HG02610 (cell line): Measurements from ENCODE around the gene NR5A1.

Experiments used
- ATAC-seq: cut with Tn5 transposase; IDR thresholded peaks from one replicate; pipeline ENCODE4 v1.9.1; 2021; ENCODE audit warnings: mild to moderate bottlenecking, moderate library complexity; ENCODE audit not compliant: unreplicated experiment

The NR5A1 gene

DNA sequence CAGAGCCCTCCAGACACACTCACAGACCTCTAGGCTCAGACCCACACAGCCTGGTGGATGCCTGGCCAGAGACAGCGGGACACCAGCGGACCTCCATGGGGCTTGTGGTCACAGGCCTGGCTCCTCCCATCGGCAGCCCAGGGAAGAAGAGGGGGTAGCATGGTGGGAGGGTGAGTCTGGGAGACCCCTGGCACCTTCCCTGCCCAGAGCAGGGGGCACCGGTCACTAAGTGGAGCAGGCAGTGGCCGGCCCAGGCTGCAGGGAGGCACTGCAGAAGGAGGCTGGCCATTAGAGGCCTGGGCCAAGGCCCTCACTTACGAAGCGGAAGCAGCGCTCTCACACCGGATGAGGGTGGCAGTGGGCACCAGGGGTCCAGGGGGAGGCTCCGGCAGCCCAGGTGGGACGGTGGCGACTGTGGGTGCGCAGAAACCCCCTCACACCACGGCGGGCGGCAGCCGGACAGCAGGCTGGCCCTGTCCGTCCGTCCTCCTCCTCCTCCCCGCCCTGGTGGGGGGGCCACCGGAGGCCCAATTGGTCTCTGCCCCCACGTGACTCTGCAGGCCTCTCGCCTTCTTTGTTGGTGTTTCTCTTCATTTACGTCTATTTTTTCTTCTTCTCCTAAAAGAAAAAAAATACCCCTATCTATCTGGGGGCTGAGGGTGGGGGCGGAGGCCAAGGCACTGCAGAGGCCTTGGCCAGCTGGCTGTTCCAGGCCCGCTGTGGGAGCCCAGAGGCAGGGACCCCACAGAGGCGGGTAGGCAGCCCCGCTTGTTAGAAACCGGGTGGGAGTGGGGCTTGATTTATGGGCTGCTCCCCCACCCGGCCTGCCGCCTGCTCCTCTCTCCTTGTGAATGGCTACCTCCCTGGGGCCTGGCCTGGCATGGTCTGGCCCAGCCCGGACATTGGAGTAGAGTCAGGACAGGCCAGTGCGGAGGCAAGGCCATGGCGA is at the start of gene NR5A1:
NR5A1 (minus strand) TSS at position 469 of the 949 bp plus-strand sequence. CDS start 4,004 bp downstream, outside the sequence.
- ATAC-seq, result no peak

DNA sequence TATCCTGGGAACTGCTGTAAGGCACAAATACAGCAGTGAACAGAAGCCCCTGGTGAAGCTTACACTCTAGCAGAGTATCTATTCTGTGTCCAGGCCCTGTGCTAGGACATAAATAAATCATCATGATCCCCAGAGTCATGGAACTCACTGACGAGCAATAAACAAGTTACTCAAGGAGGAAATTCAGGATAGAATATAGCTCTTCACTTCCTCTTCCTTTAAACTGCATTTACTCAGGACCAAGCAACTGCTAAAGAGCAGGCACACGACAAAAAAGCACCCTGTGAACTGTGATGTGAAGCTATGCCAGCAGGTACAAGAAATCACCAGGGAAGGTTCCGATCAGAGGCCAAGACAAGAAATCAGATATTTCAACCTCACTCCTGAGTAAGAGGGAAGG is 47.8 kb upstream of the NR5A1 start:
- no peak for ATAC-seq

DNA sequence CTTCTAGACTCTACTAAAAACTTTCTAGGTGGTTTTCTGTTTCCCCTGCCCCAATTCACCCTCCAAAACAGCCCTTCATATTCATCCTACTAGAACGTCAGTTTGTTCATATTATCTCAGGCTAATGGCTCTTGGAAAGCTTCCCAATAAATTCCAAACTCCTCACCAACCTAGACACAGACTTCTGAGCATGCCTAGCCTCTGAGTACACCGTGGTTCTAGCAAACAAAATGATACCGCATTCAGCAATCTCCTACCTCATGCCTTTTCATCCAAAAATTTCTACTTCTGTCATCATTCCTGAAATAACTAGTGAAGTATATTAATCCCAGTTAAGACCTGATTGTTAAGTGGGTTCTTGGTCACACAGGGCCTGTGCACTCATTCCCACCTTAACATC is 46.5 kb upstream of the NR5A1 start:
- ATAC-seq, result no peak

DNA sequence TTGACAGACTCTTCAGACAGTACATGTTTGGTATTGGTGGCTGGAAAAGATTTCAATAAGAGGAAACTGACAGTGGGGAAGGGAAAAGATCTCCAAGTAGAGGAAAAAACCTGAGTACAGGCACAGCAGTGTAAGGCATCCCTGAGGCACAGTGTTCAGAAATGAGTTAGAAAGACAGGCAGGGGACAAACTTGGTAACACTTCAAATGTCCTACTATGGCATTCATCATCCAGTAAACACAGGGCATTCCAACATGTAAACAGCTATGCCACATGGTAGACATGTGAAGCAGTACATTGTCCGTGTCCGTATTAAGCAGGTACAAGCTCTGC is 45.0 kb upstream of the NR5A1 start:
- no peak for ATAC-seq

DNA sequence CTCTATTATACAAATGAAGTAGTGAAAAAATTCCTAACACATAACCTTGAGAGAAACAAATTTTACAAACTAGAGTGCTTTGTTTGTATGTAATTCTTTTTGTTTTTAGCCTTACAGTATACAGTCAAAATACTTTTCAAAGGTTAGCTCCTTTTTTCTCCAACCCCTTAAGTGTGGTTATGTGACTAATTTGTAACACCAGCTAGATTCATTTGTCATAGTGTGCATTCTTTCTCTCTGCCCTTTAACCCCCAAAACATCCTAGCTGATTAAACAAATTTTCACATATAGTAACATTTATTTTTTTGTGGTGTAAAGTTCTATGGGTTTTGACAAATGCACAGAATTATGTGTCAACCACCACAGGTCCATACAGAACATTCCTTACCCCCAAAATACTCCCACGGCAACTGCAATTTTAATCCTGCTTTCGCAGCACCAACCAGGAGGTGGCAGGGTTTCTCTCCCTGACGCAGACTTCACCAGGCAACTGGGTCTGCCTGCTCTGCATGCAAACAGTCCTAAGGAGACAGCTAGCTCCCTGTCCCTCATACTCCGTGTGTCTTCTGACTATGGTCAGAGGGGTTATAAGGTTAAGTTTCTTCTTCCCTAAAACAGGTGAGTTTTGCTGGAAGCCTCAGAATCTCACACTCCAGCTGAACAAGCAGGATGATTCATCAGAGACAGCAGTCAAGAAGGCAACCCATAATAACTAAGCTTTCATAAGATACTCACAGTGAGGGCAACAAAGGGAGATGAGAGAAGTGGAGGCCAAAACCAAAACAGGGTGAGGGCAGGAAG is 44.5 kb upstream of the NR5A1 start:
- no peak for ATAC-seq

DNA sequence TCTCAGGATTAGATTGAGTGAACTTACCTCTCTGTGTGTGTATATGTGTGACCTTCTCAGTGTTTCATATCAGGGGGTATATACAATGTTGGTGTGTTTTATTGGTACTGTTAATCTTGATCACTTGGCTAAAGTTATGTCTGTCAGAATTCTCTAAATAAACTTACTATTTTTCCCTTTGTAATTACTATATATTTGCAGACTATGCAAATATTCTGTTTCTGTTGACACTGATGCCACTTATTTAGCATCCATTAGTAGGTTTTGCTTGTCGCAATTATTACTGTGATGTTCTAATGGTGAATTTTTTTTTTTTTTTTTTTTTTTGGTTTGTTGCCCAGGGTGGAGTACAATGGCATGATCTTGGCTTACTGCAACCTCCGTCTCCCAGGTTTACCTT is 42.9 kb upstream of the NR5A1 start:
- no peak for ATAC-seq

DNA sequence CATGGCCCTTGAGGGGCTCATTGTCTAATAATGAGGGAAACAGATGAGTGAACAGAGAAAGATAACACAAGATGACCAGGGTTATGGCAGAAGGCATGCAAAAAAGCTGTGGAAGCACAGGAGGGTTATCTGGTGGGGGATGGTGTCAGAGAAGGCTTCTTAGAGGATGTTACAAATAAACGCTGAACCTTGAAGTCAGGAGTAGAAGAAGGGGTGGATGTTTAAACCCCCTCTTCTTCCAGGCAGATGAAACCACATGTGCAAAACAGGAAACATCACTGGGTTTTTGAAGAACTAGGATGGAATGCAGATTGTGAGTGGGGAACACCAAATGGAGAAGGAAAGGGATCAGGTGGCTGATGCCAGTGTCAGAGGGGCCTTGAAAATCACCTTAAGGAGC is 41.8 kb upstream of the NR5A1 start:
- no peak for ATAC-seq

DNA sequence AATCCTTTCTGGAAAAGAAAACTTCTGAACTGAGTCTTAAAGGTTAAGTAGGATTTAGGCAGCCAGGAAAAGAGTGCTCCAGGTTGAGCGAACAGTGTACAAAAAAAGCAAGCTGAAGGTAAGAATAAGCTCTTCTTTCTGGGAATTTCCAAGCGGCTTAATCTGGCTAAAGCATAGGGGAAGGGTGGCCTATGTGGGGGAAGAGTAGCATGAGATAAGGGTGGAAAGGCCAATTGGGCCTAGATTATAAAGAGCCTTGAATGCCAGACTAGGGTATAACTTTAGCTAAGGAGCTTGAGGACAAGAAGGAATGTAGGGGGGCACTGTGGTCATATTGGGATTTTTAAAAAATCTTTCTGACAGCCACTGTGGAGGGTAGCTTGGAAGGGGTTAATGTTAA is 37.3 kb upstream of the NR5A1 start:
- ATAC-seq, result no peak

DNA sequence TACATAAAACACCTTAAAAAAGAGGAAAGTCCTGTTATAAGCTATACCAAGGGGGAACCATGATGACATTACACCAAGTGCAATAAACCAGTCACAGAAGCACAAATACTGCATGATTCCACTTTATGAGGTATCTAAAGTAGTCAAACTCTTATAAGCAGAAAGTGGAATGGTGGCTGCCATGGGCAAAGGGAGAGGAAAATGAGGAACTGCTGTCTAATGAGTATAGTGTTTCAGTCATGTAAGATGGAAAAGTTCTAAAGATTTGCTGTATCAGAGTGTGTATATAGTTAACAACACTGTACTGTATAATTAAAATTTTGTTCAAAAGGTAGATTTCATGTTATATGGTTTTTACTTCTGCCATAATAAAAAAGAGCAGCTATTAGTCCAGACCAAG is 34.6 kb upstream of the NR5A1 start:
- ATAC-seq, result no peak

DNA sequence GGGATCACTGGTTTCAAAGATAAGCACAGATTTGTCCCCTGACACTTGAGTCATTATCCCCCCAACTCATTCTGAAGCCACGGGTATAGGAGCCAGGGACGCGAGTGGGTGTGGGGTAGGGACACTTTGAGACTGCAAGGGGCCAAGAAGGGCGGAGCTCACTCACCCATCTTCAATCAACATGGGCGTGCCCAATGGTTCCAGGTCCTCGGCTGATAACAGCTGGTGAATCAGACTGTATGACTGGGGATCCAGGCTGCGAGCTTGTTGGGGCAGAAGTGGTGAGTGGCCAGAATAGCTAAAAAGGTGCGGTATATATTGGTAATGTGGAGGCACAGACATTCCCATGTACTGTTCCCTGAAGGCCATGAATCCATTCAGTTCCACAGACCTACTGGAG is 30.7 kb upstream of the NR5A1 start:
- no peak for ATAC-seq

DNA sequence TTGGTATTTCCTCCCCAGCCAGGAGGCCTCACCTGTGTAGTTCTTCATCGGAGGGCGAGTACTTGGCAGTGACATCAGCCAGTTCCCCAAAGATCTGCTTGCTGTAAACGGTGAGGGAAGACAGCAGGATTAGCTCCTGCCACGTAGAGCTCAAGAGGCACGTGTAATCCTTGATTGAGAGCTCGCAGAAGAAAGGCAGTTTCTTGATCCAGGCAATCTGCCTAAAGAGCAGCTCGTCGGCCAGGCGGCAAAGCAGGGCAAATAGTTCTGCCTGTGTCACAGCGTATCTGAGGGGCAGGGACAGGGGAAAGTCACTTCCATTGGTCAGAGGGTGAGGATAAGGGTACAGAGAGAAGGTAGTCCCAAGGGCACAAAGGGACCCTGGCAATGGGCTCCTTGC is 28.6 kb upstream of the NR5A1 start:
- ATAC-seq, result no peak

DNA sequence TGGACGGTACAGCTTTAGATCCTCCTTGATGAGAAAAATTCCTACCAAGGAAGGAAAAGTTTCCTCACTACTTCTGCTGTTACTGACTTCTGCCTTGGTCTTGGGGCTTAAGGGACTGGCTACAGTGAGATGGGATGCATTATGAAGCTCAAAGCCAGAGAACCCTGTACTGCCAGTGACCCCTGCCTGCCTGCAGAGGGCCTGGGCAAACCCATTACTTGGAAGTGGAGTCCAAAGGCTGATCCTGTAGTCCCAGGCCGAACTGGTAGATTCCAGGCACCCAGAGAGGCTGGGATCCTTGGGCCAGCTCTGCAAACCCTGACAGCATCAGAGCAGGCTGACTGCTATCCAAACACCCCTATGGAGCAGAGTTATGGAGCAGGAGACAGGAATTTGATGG is 25.7 kb upstream of the NR5A1 start:
- no peak for ATAC-seq

DNA sequence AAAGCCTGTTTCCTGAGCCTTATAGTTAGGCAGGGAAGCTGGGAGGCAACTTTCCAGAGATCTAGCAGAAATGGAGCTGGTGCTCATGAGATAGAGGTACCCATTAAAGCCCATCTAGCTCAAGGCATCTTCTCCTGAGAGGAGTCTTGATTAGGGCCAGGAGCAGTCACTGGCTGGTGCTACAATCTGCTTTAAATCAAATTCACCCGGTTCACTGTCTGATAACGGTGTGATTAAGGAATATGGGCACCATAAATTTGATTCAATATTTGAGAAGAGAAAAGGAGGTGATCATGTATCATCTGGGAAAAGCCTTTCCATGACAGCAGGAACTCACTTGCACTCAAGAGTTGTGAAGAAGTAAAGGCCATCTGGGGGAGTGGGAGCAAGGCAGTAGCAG is 23.9 kb upstream of the NR5A1 start:
- ATAC-seq, result no peak

DNA sequence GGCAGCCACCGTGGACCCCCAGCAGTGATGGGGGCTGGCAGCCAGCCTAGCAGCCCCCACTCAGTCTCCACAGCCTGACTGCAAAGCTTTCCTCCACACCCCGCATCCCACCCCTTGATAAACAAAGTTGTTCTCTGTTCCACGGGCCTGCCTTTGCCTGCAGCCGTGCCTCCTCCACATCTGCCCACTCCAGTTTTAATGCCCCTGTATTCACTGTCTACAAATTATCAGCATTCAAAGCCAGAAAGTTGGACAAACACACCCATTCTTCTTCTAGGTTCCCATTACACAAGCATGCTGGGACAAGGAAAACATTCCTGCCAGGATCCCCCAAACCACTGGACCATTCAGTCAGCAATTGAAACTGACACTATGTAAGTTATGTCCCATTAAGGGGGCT is 23.0 kb upstream of the NR5A1 start:
- no peak for ATAC-seq

DNA sequence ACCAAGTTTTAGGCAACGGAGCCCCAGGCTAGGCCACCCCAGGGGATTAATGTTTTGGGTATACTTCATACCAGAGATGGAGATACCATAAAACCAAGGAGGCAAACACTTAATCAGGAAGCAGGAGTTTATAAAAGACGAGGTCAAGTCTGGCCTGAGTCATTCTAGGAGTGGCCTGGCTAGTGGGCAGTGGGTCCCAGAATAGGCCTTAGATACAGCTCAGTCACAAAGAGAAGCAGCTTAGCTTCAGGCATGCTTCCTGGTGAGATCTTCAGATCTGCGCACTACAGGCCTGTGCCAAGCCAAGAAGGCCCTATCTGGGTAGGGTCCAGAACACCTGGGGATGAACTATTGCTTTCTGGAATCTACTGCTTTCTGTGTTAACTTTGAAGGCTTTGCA is 20.6 kb upstream of the NR5A1 start:
- no peak for ATAC-seq

DNA sequence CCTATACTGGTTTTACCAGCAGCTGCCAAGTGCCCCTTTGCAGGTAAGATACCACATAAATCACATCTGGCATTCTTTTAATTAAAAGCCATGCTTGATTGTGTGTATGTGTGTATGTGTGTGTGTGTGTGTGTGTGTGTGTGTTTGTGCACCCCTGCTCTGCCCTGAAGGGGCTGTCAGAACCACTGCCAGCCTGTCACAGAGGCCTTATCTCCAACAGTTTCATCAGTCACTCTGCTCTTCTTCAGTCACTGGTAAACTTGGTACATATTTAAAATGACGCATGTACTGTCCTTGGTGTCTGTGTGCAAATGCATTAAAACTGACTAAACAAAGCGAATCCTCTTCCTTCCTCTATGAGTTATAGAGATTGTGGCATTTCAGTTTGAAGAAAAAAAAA is 19.0 kb upstream of the NR5A1 start:
- ATAC-seq, result no peak

DNA sequence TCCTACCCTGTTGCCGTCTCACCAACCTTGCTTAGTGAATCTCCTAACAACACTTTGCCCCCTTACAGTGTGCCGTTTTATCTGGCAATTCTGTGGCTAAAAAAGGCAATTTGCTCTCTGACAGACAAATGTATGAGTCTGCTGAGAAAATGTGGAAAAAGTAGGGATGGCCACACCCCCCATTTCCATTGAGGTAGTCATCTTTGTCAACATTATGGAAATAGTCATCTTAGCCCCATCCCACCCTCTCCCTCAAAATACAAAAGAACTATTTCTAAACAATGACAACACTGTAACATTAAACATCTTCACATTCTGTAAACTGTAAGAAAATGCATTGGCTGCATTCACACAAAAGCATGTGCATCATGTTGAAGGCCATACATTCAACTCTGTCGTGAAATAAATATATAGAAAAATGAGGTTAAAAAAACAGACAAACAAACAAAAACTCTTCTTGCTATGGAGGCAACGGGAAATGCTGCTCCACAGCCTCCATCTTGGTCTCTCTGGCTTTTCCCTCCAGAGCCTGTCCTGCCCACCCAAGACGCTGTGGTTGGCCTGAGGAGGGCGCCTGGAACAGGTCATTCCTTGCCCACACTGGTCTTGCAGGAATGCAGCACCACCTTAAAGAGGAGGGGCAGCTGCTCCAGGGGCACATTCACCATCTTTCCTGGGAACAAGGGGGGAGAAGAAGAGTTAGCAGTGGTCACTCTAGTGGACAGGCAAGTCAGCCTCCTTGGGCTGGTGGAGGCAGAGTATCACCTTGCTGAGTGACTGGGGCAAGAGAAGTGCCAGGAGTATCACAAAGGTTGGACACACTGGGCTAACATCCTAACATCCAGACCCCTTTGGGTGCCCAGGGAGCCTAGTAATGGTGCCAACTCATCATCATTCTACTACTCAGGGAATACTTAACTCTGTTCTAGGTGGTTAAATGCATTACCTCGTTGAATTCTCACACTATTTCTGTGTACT is 15.2 kb upstream of the NR5A1 start:
- no peak for ATAC-seq

DNA sequence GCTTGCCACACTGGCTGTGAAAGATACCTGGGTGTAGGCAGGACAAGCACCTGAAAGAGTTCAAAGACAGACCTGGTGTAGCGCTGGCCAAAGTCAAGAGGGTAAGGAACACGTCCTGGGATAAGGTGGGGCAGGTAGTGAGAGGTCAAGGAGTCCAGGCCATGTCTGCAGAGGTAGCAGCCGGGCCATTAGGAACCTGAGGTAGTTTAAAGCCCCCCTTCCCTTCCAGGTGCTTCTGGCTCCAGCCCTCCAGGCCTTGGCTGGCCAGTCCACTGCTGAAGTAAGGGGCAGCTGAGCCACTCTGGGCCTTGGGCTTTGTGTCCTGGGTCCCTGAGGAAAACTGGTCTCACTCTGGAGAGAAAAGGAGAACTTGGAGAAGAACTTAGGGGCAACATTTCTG is 13.9 kb upstream of the NR5A1 start:
- no peak for ATAC-seq

DNA sequence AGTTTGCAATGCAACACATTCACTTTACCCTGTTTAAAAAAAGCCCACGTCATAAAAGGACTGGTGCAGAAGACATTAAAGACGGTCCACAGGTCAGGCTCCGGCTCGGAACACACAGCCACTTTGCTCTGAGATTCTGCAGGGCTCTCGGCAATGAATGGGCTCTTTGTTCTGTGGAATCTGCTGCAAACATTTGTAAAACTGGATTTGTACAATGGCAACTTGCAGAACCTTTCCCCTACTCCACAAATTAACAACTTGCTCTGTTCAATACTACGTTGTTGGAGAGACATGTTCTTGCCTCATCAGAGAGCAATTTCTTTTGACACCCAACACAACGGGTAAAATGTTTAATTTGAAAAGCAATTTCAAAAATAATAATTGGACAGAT is 13.0 kb upstream of the NR5A1 start:
- ATAC-seq, result no peak

DNA sequence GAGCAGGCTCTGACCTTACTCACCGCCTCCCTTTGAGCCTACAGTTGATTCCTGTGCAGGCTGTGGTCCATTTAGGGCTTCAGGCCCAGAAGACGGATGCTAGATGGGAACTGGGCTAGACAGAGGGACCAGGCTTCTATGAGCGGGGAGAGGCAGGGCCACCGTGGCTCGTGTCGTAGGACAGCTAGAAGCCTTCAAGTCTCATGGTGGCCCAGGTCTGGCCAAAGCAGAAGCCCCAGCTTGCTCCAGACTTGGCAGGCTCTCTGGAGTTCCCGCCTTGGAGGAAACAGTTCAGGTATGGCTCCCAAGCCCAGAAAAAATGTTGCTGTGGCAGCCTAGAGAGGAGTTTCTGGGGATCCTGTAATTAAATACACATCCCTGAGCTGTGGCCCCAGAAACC is 10.9 kb upstream of the NR5A1 start:
- no peak for ATAC-seq

DNA sequence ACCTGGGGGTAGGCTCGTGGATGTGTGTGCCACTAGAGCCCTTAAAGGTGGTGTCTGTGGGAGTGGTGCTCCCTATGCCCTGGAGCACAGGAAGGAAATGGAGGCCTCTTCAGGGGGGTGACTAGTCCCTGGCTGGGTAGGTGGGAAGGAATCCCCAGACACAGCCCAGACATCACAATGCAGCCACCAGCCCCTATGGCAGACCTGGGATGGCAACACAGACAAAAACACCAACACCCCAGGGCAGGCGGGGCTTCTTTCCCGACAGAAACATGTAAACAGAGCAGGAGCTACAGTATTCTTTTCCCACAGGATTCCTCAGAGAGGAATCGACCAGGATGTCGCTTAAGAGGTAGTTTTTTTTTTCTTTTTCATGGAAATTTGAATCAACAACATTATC is 10.4 kb upstream of the NR5A1 start:
- ATAC-seq, result no peak
